ENCODE data around the gene CES3.
"Not testable (repeated sequence)": the region's sequence is repeated elsewhere in the genome, so short reads cannot be mapped to it uniquely, and the experiment has no call there.

CES3 gene

GRCh38 chr16:66926961-66927436 lies 34.1 kb upstream of the CES3 start:
- no peak for DNase-seq

GRCh38 chr16:66927918-66928649 lies 33.0 kb upstream of the CES3 start:
- DNase-seq = no peak

- no peak for DNase-seq
These were observed 32.2 kb upstream of the CES3 start for GRCh38 chr16:66928702-66929388.

GRCh38 chr16:66930189-66930588 lies 30.9 kb upstream of the CES3 start:
- DNase-seq = no peak

- no peak for DNase-seq
These were observed 29.4 kb upstream of the CES3 start for GRCh38 chr16:66931665-66932064.

- DNase-seq = no peak
These were observed 29.0 kb upstream of the CES3 start for GRCh38 chr16:66932076-66932475.

GRCh38 chr16:66933776-66934137 lies 27.3 kb upstream of the CES3 start:
- DNase-seq = peak; percentile 21

GRCh38 chr16:66934138-66934838 lies 26.8 kb upstream of the CES3 start, which contains the start of gene CIAO2B:
Gene CIAO2B (minus strand): TSS chr16:66934402. CDS start chr16:66934364, 38 bp downstream.
- peak; percentile 80 for DNase-seq

GRCh38 chr16:66934839-66935313 lies 26.2 kb upstream of the CES3 start:
- not testable (repeated sequence) for DNase-seq

- no peak for DNase-seq
These were observed 25.6 kb upstream of the CES3 start, which contains the start of gene CES2 for GRCh38 chr16:66935314-66936011. Gene CES2 (plus strand): TSS chr16:66935516. CDS start chr16:66935636, 120 bp downstream.

GRCh38 chr16:66936462-66936861 lies 24.6 kb upstream of the CES3 start:
- DNase-seq = no peak

GRCh38 chr16:66936889-66937554 lies 24.0 kb upstream of the CES3 start:
- DNase-seq = no peak

GRCh38 chr16:66937725-66938337 lies 23.2 kb upstream of the CES3 start:
- no peak for DNase-seq

- no peak for DNase-seq
These were observed 21.7 kb upstream of the CES3 start for GRCh38 chr16:66939366-66939765.

- no peak for DNase-seq
These were observed 20.8 kb upstream of the CES3 start for GRCh38 chr16:66940236-66940635.

GRCh38 chr16:66942981-66943380 lies 18.1 kb upstream of the CES3 start:
- no peak for DNase-seq

GRCh38 chr16:66943426-66944053 lies 17.5 kb upstream of the CES3 start:
- DNase-seq = no peak

- DNase-seq = no peak
These were observed 17.0 kb upstream of the CES3 start for GRCh38 chr16:66944054-66944441.

- not testable (repeated sequence) for DNase-seq
These were observed 16.1 kb upstream of the CES3 start for GRCh38 chr16:66944971-66945370.

GRCh38 chr16:66945939-66946338 lies 15.1 kb upstream of the CES3 start:
- DNase-seq = no peak

GRCh38 chr16:66946541-66946940 lies 14.5 kb upstream of the CES3 start:
- no peak for DNase-seq

All from NCI-H345 (cell line).